Measurements from ENCODE around the gene CHMP4B. TPM values are rescaled to one million over a fixed set of nuclear protein-coding genes. Genes with fewer than 3 reads are reported as not detected.
"Not testable (repeated sequence)": the region's sequence is repeated elsewhere in the genome, so short reads cannot be mapped to it uniquely, and the experiment has no call there.

The CHMP4B gene
- total RNA-seq, 1 experiment from 2014 or later = 68.9 TPM

DNA sequence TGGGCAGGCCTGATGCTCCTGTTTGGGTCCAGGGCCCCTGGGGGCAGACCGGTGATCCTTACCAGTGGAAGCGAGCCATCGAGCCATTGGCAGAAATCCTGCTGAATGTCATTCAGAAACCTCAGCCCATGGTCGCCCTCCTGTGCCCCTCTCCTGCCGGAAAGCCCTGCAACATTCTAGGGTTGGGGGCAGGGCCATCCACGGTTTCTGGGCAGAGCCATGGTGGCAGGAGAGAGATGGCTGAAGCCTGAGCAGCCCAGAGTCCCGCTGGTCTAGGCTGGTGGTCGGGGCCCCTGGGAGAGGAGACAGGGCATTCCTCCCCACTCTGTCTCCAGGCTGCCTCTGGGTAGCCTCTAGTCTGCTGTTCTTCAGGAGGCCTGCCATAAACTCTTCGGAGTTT is 19.6 kb upstream of the CHMP4B start:
- POLR2A ChIA-PET (ENCODE audit: low non-redundant PET) = no interaction called here
- BruUV-seq (replicated peaks) = no TSS peak

DNA sequence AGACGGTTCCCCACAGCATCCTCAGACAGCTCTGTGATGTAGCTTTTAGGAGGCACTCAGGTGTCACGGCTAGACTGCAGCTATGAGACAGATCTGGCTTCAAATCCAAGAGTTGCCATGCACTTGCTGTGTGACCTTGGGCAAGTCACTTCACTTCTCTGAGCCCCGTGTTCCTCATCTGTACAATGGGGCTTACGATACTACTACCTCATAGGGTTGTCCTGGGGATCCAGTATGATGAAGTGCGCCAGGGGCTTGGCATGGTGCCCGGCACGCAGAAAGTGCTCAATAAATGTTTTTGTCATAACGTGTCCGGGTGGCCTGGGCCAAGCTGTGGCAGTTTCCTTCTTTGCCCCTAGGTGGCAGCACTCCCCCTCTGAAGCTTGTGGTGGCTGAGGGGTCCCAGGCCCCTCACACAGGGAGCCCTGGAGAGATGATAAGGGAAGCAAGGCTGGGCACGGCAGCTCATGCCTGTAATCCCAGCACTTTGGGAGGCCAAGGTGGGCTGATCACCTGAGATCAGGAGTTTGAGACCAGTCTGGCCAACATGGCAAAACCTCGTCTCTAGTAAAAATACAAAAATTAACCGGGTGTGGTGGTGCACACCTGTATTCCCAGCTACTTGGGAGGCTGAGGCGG is 19.1 kb upstream of the CHMP4B start:
- H3K4me1 ChIP-seq (ENCODE audit: insufficient read depth, low read length, poor library complexity, severe bottlenecking) = no peaks in the 10 kb centered on the region
- no peak overlapping the region for H3K4me3 ChIP-seq (ENCODE audit: low read depth, low read length, poor library complexity, severe bottlenecking)
- H3K36me3 ChIP-seq (ENCODE audit: insufficient read depth, low read length, poor library complexity, severe bottlenecking) = no peaks in the 10 kb centered on the region
- H3K27me3 ChIP-seq (replicated peaks; ENCODE audit: insufficient read depth, low read depth, low read length, poor library complexity) = no peaks in the 10 kb centered on the region
- peak; percentile 69 for DNase-seq (ENCODE audit: low spot score)
- TF ChIP-seq, protein P1, sequence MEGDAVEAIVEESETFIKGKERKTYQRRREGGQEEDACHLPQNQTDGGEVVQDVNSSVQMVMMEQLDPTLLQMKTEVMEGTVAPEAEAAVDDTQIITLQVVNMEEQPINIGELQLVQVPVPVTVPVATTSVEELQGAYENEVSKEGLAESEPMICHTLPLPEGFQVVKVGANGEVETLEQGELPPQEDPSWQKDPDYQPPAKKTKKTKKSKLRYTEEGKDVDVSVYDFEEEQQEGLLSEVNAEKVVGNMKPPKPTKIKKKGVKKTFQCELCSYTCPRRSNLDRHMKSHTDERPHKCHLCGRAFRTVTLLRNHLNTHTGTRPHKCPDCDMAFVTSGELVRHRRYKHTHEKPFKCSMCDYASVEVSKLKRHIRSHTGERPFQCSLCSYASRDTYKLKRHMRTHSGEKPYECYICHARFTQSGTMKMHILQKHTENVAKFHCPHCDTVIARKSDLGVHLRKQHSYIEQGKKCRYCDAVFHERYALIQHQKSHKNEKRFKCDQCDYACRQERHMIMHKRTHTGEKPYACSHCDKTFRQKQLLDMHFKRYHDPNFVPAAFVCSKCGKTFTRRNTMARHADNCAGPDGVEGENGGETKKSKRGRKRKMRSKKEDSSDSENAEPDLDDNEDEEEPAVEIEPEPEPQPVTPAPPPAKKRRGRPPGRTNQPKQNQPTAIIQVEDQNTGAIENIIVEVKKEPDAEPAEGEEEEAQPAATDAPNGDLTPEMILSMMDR (conservative IDR thresholded peaks at IDR 0.05; ENCODE audit: low read depth, low read length) = peak; percentile 84
- no peak for TF ChIP-seq EZH2 (IDR thresholded peaks at IDR 0.05; ENCODE audit: borderline replicate concordance, low read depth, low read length, poor library complexity, severe bottlenecking)
- no TSS peak for BruUV-seq (replicated peaks)
- ChIA-PET CTCF (interaction anchor here (0.5 to 1.5 kb wide), 8 partner anchors 9 to 354 kb away, joined by 3 to 8 read pairs (median 4); partner anchors contain the start of gene CHMP4B), POLR2A (ENCODE audit: low non-redundant PET) (no interaction called here)
- intact Hi-C loops (cut with micrococcal nuclease; ENCODE audit: unreplicated experiment) = loop anchor here (1.0 to 10.0 kb wide), 3 partner anchors 15 to 333 kb away; no protein-coding TSS in a partner anchor
- no peaks in the 10 kb centered on the region for H3K9me3 ChIP-seq (ENCODE audit: low read depth, low read length, poor library complexity, severe bottlenecking)
- no peak overlapping the region for H3K27ac ChIP-seq (ENCODE audit: low read depth, low read length, poor library complexity, severe bottlenecking)

More for the DNA sequence above, 19.6 kb upstream of the CHMP4B start:
- DNase-seq (ENCODE audit: low spot score) = no peak
- no peak overlapping the region for H3K27ac ChIP-seq (ENCODE audit: low read depth, low read length, poor library complexity, severe bottlenecking)
- no peaks in the 10 kb centered on the region for H3K9me3 ChIP-seq (ENCODE audit: low read depth, low read length, poor library complexity, severe bottlenecking)
- no peaks in the 10 kb centered on the region for H3K4me1 ChIP-seq (ENCODE audit: insufficient read depth, low read length, poor library complexity, severe bottlenecking)
- H3K27me3 ChIP-seq (replicated peaks; ENCODE audit: insufficient read depth, low read depth, low read length, poor library complexity) = no peaks in the 10 kb centered on the region
- intact Hi-C loops (cut with micrococcal nuclease; ENCODE audit: unreplicated experiment) = loop anchor here (5.0 to 10.0 kb wide), 2 partner anchors 276 to 333 kb away; no protein-coding TSS in a partner anchor
- H3K4me3 ChIP-seq (ENCODE audit: low read depth, low read length, poor library complexity, severe bottlenecking) = no peak overlapping the region
- TF ChIP-seq, protein P1 (conservative IDR thresholded peaks at IDR 0.05; ENCODE audit: low read depth, low read length) = no peak
- no peak for TF ChIP-seq EZH2 (IDR thresholded peaks at IDR 0.05; ENCODE audit: borderline replicate concordance, low read depth, low read length, poor library complexity, severe bottlenecking)
- CTCF ChIA-PET = interaction anchor here (0.5 to 1.5 kb wide), 5 partner anchors 10 to 338 kb away, joined by 3 to 8 read pairs (median 4); partner anchors contain the start of gene CHMP4B
- H3K36me3 ChIP-seq (ENCODE audit: insufficient read depth, low read length, poor library complexity, severe bottlenecking) = no peaks in the 10 kb centered on the region

DNA sequence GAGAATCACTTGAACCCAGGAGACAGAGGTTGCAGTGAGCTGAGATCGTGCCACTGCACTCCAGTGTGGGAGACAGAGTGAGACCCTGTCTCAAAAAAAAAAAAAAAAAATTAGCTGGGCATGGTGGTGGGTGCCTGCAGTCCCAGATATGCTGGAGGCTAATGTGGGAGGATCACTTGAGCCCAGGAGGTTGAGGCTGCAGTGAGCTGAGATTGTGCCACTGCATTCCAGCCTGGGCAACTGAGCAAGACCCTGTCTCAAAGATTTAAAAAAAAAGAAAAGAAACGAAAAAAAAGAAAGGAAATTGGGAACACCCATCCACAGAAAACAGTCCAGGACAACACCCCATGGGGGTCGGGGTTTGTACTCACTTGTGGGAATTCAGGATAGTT is 18.6 kb upstream of the CHMP4B start:
- H3K27ac ChIP-seq (ENCODE audit: low read depth, low read length, poor library complexity, severe bottlenecking); DNase-seq (ENCODE audit: low spot score); POLR2A ChIA-PET (ENCODE audit: low non-redundant PET); H3K4me1 ChIP-seq (ENCODE audit: insufficient read depth, low read length, poor library complexity, severe bottlenecking); H3K36me3 ChIP-seq (ENCODE audit: insufficient read depth, low read length, poor library complexity, severe bottlenecking); H3K9me3 ChIP-seq (ENCODE audit: low read depth, low read length, poor library complexity, severe bottlenecking); H3K27me3 ChIP-seq (replicated peaks; ENCODE audit: insufficient read depth, low read depth, low read length, poor library complexity); H3K4me3 ChIP-seq (ENCODE audit: low read depth, low read length, poor library complexity, severe bottlenecking); BruUV-seq (replicated peaks): not testable (repeated sequence)
- CTCF ChIA-PET = interaction anchor here (0.6 to 1.5 kb wide), 9 partner anchors 9 to 353 kb away, joined by 3 to 8 read pairs (median 4); partner anchors contain the start of gene CHMP4B
- intact Hi-C loops (cut with micrococcal nuclease; ENCODE audit: unreplicated experiment) = loop anchor here (1.0 to 10.0 kb wide), 3 partner anchors 15 to 332 kb away; no protein-coding TSS in a partner anchor
